Mesenchymal stem cell (in vitro differentiated cells and primary cell): ENCODE data around the gene ASMTL.

ENCODE experiments used
- DNase-seq: peaks from one replicate; pipeline ENCODE4 v3.0.0-alpha.2; 2013
- H2AFZ ChIP-seq: one replicate; pipeline ENCODE4 v1.6.1; 2013; ENCODE audit warnings: low read depth, mild to moderate bottlenecking, control low read depth, inconsistent platforms, low read length, moderate library complexity
- H2AK5ac ChIP-seq: 2 replicates; pipeline ENCODE4 v1.6.1; 2013; ENCODE audit warnings: low read length, moderate library complexity, mild to moderate bottlenecking, inconsistent platforms; ENCODE audit not compliant: severe bottlenecking
- H2BK120ac ChIP-seq: one replicate; pipeline ENCODE4 v1.6.1; 2013; ENCODE audit warnings: low read depth, mild to moderate bottlenecking, inconsistent platforms, low read length, moderate library complexity
- H2BK12ac ChIP-seq, 2 experiments: one replicate each; pipeline ENCODE4 v1.6.1; 2013; ENCODE audit warnings: inconsistent platforms in 2 of 2, low read length in 2 of 2, mild to moderate bottlenecking in 2 of 2, moderate library complexity in 2 of 2, control low read depth in 1 of 2
- H2BK15ac ChIP-seq: one replicate; pipeline ENCODE4 v1.6.1; 2013; ENCODE audit warnings: mild to moderate bottlenecking, low read depth, inconsistent platforms; ENCODE audit not compliant: poor library complexity, severe bottlenecking
- H2BK5ac ChIP-seq: 2 replicates; pipeline ENCODE4 v1.6.1; 2013; ENCODE audit warnings: low read depth, mild to moderate bottlenecking, low read length, control low read depth, inconsistent platforms; ENCODE audit not compliant: poor library complexity, severe bottlenecking
- H3K14ac ChIP-seq, 2 experiments: one replicate each; pipeline ENCODE4 v1.6.1; 2013; ENCODE audit warnings: inconsistent platforms in 2 of 2, low read length in 2 of 2, control low read depth in 1 of 2, mild to moderate bottlenecking in 1 of 2, moderate library complexity in 1 of 2
- H3K18ac ChIP-seq, 2 experiments: one replicate each; pipeline ENCODE4 v1.6.1; 2013; ENCODE audit warnings: inconsistent platforms in 2 of 2, low read length in 2 of 2, control low read depth in 1 of 2, low read depth in 1 of 2, mild to moderate bottlenecking in 1 of 2
- H3K23ac ChIP-seq, 2 experiments: one replicate each; pipeline ENCODE4 v1.6.1; 2013; ENCODE audit warnings: inconsistent platforms in 2 of 2, low read length in 2 of 2, mild to moderate bottlenecking in 2 of 2, moderate library complexity in 2 of 2, control low read depth in 1 of 2
- H3K27ac ChIP-seq: 2 replicates; pipeline ENCODE4 v1.5.1; 2013; ENCODE audit warnings: mild to moderate bottlenecking, moderate library complexity, low read length, control low read depth, inconsistent platforms; ENCODE audit not compliant: poor library complexity, severe bottlenecking
- H3K27me3 ChIP-seq, 2 experiments: 2 replicates each; pipeline versions ENCODE4 v1.6.1 to v1.7.0; 2013; ENCODE audit warnings: low read length in 2 of 2, mild to moderate bottlenecking in 2 of 2, moderate library complexity in 2 of 2, control low read depth in 1 of 2, inconsistent platforms in 1 of 2; ENCODE audit not compliant: control insufficient read depth in 1 of 2, insufficient read depth in 1 of 2
- H3K36me3 ChIP-seq, 2 experiments: 2 replicates each; pipeline versions ENCODE4 v1.6.1 to v1.7.0; 2013; ENCODE audit warnings: low read length in 2 of 2, control low read depth in 1 of 2, inconsistent platforms in 1 of 2, low read depth in 1 of 2, mild to moderate bottlenecking in 1 of 2; ENCODE audit not compliant: insufficient read depth in 2 of 2, control insufficient read depth in 1 of 2
- H3K4ac ChIP-seq, 2 experiments: one replicate each; pipeline ENCODE4 v1.6.1; 2013; ENCODE audit warnings: inconsistent platforms in 2 of 2, low read length in 2 of 2, mild to moderate bottlenecking in 2 of 2, moderate library complexity in 2 of 2, control low read depth in 1 of 2, low read depth in 1 of 2
- H3K4me1 ChIP-seq: 2 replicates; pipeline ENCODE4 v1.6.1; 2013; ENCODE audit warnings: low read depth, low read length, control low read depth; ENCODE audit not compliant: control insufficient read depth, insufficient read depth
- H3K4me2 ChIP-seq: 2 replicates; pipeline ENCODE4 v1.6.1; 2013; ENCODE audit warnings: low read length, mild to moderate bottlenecking, inconsistent platforms; ENCODE audit not compliant: poor library complexity, severe bottlenecking
- H3K4me3 ChIP-seq, 2 experiments: 2 replicates each; pipeline versions ENCODE4 v1.5.1 to v1.7.0; 2013; ENCODE audit warnings: low read length in 2 of 2, mild to moderate bottlenecking in 2 of 2, control low read depth in 1 of 2, low read depth in 1 of 2; ENCODE audit not compliant: insufficient read depth in 1 of 2
- H3K79me1 ChIP-seq: replicated peaks from 2 replicates; pipeline ENCODE4 v1.6.1; 2013; ENCODE audit warnings: mild to moderate bottlenecking, control low read depth, low read length, inconsistent platforms; ENCODE audit not compliant: poor library complexity, severe bottlenecking
- H3K9ac ChIP-seq: 2 replicates; pipeline ENCODE4 v1.7.0; 2013; ENCODE audit warnings: mild to moderate bottlenecking, low read length, moderate library complexity
- H3K9me3 ChIP-seq: 2 replicates; pipeline ENCODE4 v1.7.0; 2013; ENCODE audit warnings: mild to moderate bottlenecking, low read length; ENCODE audit not compliant: control insufficient read depth
- H4K8ac ChIP-seq: one replicate; pipeline ENCODE4 v1.6.1; 2013; ENCODE audit warnings: inconsistent platforms, mild to moderate bottlenecking, low read length, moderate library complexity
- H4K91ac ChIP-seq: one replicate; pipeline ENCODE4 v1.6.1; 2013; ENCODE audit warnings: mild to moderate bottlenecking, low read length, inconsistent platforms
- WGBS: methylation state at CpG from one replicate; pipeline ENCODE4 v1.1.7; 2013; ENCODE audit warnings: mixed read lengths; 5-methylcytosine and 5-hydroxymethylcytosine counted together

ASMTL gene

GRCh38 chrX:1463581-1463980, 10.9 kb upstream of the ASMTL start:
- Histone ChIP-seq H3K9ac (no peak overlapping the region), H3K79me1 (no peaks in the 10 kb centered on the region), H2BK12ac (no peak overlapping the region), H2BK5ac (no peak overlapping the region), H3K36me3 (no peaks in the 10 kb centered on the region), H3K18ac (no peak overlapping the region), H4K8ac (no peak overlapping the region), H3K4me2 (no peak overlapping the region), H3K23ac (no peak overlapping the region), H2AK5ac (no peak overlapping the region), H3K4ac (no peak overlapping the region), H3K27me3 (peaks cover 0 to 67% of the 10 kb centered on the region in 2 experiments), H3K9me3 (no peaks in the 10 kb centered on the region), H2BK120ac (no peak overlapping the region), H2BK15ac (no peak overlapping the region), H2AFZ (no peak overlapping the region), H3K14ac (no peak overlapping the region), H3K4me3 (no peak overlapping the region), H3K27ac (no peak overlapping the region), H3K4me1 (peaks cover 13% of the 10 kb centered on the region), H4K91ac (no peak overlapping the region)
- DNase-seq: no peak
- 92% methylated on average over 5 of the region's 5 CpGs for whole genome bisulfite sequencing

- H3K4ac ChIP-seq: no peak overlapping the region
- H2BK5ac ChIP-seq: no peak overlapping the region
- WGBS: 65% methylated on average over 19 of the region's 19 CpGs
Observed at GRCh38 chrX:1462596-1463251, 10.0 kb upstream of the ASMTL start.

GRCh38 chrX:1462110-1462509, 9.4 kb upstream of the ASMTL start:
- no peak overlapping the region for H2BK15ac ChIP-seq
- no peak overlapping the region for H4K91ac ChIP-seq
- H3K36me3 ChIP-seq: no peaks in the 10 kb centered on the region
- H3K4me2 ChIP-seq: no peak overlapping the region
- H3K18ac ChIP-seq: no peak overlapping the region
- H3K4me1 ChIP-seq: peaks cover 5% of the 10 kb centered on the region
- no peak for DNase-seq
- H3K9me3 ChIP-seq: no peaks in the 10 kb centered on the region
- no peak overlapping the region for H3K23ac ChIP-seq
- no peak overlapping the region for H2BK120ac ChIP-seq
- H2BK12ac ChIP-seq: no peak overlapping the region
- no peak overlapping the region for H3K4me3 ChIP-seq
- no peak overlapping the region for H3K14ac ChIP-seq
- H3K9ac ChIP-seq: no peak overlapping the region
- no peak overlapping the region for H3K4ac ChIP-seq
- H4K8ac ChIP-seq: no peak overlapping the region
- no peak overlapping the region for H2AFZ ChIP-seq
- H2AK5ac ChIP-seq: no peak overlapping the region
- peaks cover 0 to 62% of the 10 kb centered on the region in 2 experiments for H3K27me3 ChIP-seq
- H3K79me1 ChIP-seq: no peaks in the 10 kb centered on the region
- H2BK5ac ChIP-seq: no peak overlapping the region
- no peak overlapping the region for H3K27ac ChIP-seq

More at GRCh38 chrX:1462596-1463251, 10.0 kb upstream of the ASMTL start:
- Histone ChIP-seq H3K18ac (no peak overlapping the region), H2BK120ac (no peak overlapping the region), H3K79me1 (no peaks in the 10 kb centered on the region), H3K14ac (no peak overlapping the region), H3K4me2 (peak overlapping the region; percentile 7), H2BK15ac (no peak overlapping the region), H3K4me1 (peaks cover 7% of the 10 kb centered on the region), H3K9me3 (no peaks in the 10 kb centered on the region), H4K91ac (no peak overlapping the region), H3K27ac (no peak overlapping the region), H3K23ac (no peak overlapping the region), H3K27me3 (peaks cover 0 to 63% of the 10 kb centered on the region in 2 experiments), H2AFZ (no peak overlapping the region), H2BK12ac (no peak overlapping the region), H3K9ac (no peak overlapping the region), H2AK5ac (no peak overlapping the region), H3K4me3 (no peak overlapping the region), H3K36me3 (no peaks in the 10 kb centered on the region), H4K8ac (no peak overlapping the region)
- peak; percentile 51 for DNase-seq

- Histone ChIP-seq H3K23ac (no peak overlapping the region), H3K18ac (no peak overlapping the region), H3K4me3 (no peak overlapping the region), H4K91ac (no peak overlapping the region), H2BK15ac (no peak overlapping the region), H4K8ac (no peak overlapping the region), H3K4me2 (no peak overlapping the region), H2BK12ac (no peak overlapping the region), H3K79me1 (peaks cover 16% of the 10 kb centered on the region), H2BK5ac (no peak overlapping the region), H3K9ac (no peak overlapping the region), H2AK5ac (no peak overlapping the region), H3K27ac (no peak overlapping the region), H2BK120ac (no peak overlapping the region), H2AFZ (no peak overlapping the region), H3K4ac (no peak overlapping the region), H3K36me3 (no peaks in the 10 kb centered on the region), H3K4me1 (peaks cover 13% of the 10 kb centered on the region), H3K14ac (no peak overlapping the region), H3K9me3 (no peaks in the 10 kb centered on the region), H3K27me3 (peaks cover 6 to 28% of the 10 kb centered on the region in 2 experiments)
- no peak for DNase-seq
- WGBS: 84% methylated on average over 3 of the region's 3 CpGs
Observed at GRCh38 chrX:1455948-1456280, 3.2 kb upstream of the ASMTL start.
